Thyroid gland (tissue), 4 donors: ENCODE results near the gene TASP1. TPM values are rescaled to one million over a fixed set of nuclear protein-coding genes. Genes with fewer than 3 reads are reported as not detected.
"Not testable (repeated sequence)": the region's sequence is repeated elsewhere in the genome, so short reads cannot be mapped to it uniquely, and the experiment has no call there.

Source experiments
- DNase-seq, 2 donors: peaks; one replicate each; pipeline ENCODE4 v3.0.0-alpha.2; 2019
- H3K27ac ChIP-seq, 3 donors: fragments of 200-600 bp; sonication (generic); 1 replicate in 2 of 3; 2 replicates in 1 of 3; pipeline ENCODE4 v1.5.1; 2016 to 2019; ENCODE audit warnings: mild to moderate bottlenecking in 1 of 3, moderate library complexity in 1 of 3
- H3K27me3 ChIP-seq: fragments of 200-600 bp; sonication (generic); one replicate; pipeline ENCODE4 v1.5.1; 2019
- H3K36me3 ChIP-seq, 2 donors: fragments of 200-600 bp; sonication (generic); one replicate each; pipeline ENCODE4 v1.5.1; 2016 to 2019
- H3K4me1 ChIP-seq, 2 donors: fragments of 200-600 bp; sonication (generic); one replicate each; pipeline ENCODE4 v1.5.1; 2017 to 2019
- H3K4me3 ChIP-seq, 3 donors: fragments of 200-600 bp; sonication (generic); replicated peaks in 1 of 3; 1 replicate in 2 of 3; 2 replicates in 1 of 3; pipeline ENCODE4 v1.5.1; 2016; ENCODE audit warnings: mild to moderate bottlenecking in 1 of 3
- H3K9me3 ChIP-seq: fragments of 200-600 bp; sonication (generic); one replicate; pipeline ENCODE4 v1.5.1; 2017
- CTCF ChIP-seq, 6 experiments: fragments of 200-600 bp in 3 of 6; fragments of 450-650 bp in 3 of 6; sonication (generic) in 3 of 6; IDR thresholded peaks; one replicate each; pipeline ENCODE4 v1.5.1; 2016 to 2019; ENCODE audit warnings: antibody characterized with exemption in 6 of 6, mild to moderate bottlenecking in 2 of 6, inconsistent platforms in 1 of 6, moderate library complexity in 1 of 6
- POLR2A ChIP-seq, 2 donors: fragments of 450-650 bp; IDR thresholded peaks; one replicate each; pipeline ENCODE4 v1.6.1; 2017; ENCODE audit warnings: antibody characterized with exemption in 2 of 2, mild to moderate bottlenecking in 2 of 2, moderate library complexity in 1 of 2
- WGBS, 2 donors: methylation state at CpG; one replicate each; pipeline ENCODE4 v1.1.5; 2017; 5-methylcytosine and 5-hydroxymethylcytosine counted together
- intact Hi-C: fragments of 100-400 bp; cut with DNase I; formaldehyde crosslinking; loops from one replicate; pipeline ENCODE4 v1.15.1; 2023
- total RNA-seq, 4 donors: library from RNA; depleted of rRNA; stranded (reverse); fragments of >200 nt; gene quantifications; one replicate each; pipeline ENCODE4 v1.2.3, GENCODE V29; 2016

Gene TASP1
- total RNA-seq, 4 donors from 2014 or later = 16.4 to 31.2 (median 23.9) TPM

DNA sequence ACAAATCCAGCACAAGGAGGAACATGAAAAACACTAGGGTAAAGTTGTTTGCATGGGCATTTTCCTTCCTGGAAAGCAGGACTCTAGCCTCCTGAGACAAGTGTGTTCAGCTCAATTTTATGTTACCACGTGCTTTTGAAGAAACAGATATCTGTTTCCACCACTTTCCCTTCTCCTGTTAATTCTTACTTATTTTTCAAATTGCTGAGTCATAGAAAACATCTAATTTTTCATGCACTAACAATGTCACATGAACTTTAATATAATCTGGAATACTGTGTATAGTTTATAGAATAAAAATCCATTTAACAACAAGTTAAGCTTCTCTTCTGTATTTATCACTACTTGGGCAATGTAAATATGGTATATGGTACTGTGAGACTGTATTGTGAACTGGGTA, 243.5 kb downstream of the TASP1 start:
- Histone ChIP-seq H3K4me1 (no peaks in the 10 kb centered on the region), H3K9me3 (no peaks in the 10 kb centered on the region), H3K27ac (no peak overlapping the region), H3K4me3 (no peak overlapping the region), H3K27me3 (no peaks in the 10 kb centered on the region), H3K36me3 (no peaks in the 10 kb centered on the region)
- TF ChIP-seq POLR2A (IDR thresholded peaks at IDR 0.05) (no peak), CTCF (IDR thresholded peaks at IDR 0.05) (no peak)
- 52 to 60% methylated on average over 1 of the region's 1 CpG for WGBS, 2 donors
- intact Hi-C loops = no loop called here
- DNase-seq = no peak

DNA sequence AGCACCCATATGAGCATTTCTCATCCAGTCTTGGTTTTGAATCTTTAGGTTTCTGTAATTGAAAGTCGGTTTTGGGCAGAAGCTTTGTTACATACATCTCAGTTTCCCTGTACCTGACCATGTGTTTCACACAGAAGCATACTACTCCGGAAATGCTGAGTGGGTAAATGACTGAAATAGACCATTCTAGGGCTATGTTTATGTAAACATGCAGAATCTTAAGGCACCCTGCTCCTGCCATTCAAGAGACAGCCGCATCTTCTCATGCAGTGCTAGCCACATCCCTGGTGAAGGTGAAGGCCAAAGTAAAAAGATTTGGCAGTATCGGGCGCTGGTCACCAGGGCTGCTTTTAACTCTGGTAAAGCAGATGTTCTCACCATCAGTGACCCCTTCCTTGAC, 246.3 kb downstream of the TASP1 start:
- no peak overlapping the region for H3K27ac ChIP-seq
- TF ChIP-seq POLR2A (IDR thresholded peaks at IDR 0.05) (no peak), CTCF (IDR thresholded peaks at IDR 0.05) (no peak)
- 95 to 98% methylated on average over 5 of the region's 5 CpGs for WGBS, 2 donors
- H3K4me3 ChIP-seq = no peak overlapping the region
- no peak for DNase-seq
- intact Hi-C loops = no loop called here
- H3K9me3 ChIP-seq = no peaks in the 10 kb centered on the region
- no peaks in the 10 kb centered on the region for H3K4me1 ChIP-seq
- H3K36me3 ChIP-seq = no peaks in the 10 kb centered on the region
- H3K27me3 ChIP-seq = no peaks in the 10 kb centered on the region

- no peak overlapping the region for H3K4me3 ChIP-seq
- H3K9me3 ChIP-seq = no peaks in the 10 kb centered on the region
- no peaks in the 10 kb centered on the region for H3K27me3 ChIP-seq
- no peaks in the 10 kb centered on the region for H3K36me3 ChIP-seq
- intact Hi-C loops = no loop called here
- H3K4me1 ChIP-seq = peaks cover 0 to 4% of the 10 kb centered on the region in 2 donors
- H3K27ac ChIP-seq = no peak overlapping the region
- WGBS, 2 donors = 91% methylated on average over 3 of the region's 3 CpGs
- no peak for DNase-seq
- no peak for TF ChIP-seq CTCF (IDR thresholded peaks at IDR 0.05)
- TF ChIP-seq POLR2A (IDR thresholded peaks at IDR 0.05) = no peak
Observed at GRCh38 chr20:13389115-13389514, 249.6 kb downstream of the TASP1 start.

GRCh38 chr20:13384132-13384531, 254.6 kb downstream of the TASP1 start:
- Histone ChIP-seq H3K27me3 (no peaks in the 10 kb centered on the region), H3K4me3 (no peak overlapping the region), H3K4me1 (peaks cover 0 to 15% of the 10 kb centered on the region in 2 donors), H3K9me3 (no peaks in the 10 kb centered on the region), H3K36me3 (no peaks in the 10 kb centered on the region), H3K27ac (peak overlapping the region in 1 of 3 donors; percentile 18)
- intact Hi-C loops = no loop called here
- DNase-seq = no peak
- 94 to 100% methylated on average over 2 of the region's 2 CpGs for WGBS, 2 donors
- TF ChIP-seq CTCF (IDR thresholded peaks at IDR 0.05) = no peak
- no peak for TF ChIP-seq POLR2A (IDR thresholded peaks at IDR 0.05)

DNA sequence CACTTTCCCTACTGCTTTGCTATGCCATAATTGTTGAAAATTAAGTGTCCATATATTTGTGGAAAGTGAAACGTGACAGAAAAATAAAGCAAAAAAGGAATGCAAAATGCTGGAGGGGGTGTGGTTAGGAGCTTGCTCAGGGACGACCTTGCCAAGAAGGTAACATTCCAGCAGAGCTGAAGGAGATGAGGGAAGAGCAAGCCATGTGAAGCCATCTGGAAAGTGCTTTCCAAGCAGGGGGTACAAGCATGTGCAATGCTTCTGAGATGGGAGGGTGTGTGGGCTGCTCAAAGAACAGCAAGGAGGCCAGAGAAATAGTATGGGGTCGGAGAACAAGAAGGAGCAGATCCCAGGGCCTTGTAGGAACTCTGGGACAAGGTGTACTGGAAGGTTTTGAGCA, 255.9 kb downstream of the TASP1 start:
- H3K27me3 ChIP-seq = no peaks in the 10 kb centered on the region
- DNase-seq = peak; percentile 65 to 74
- intact Hi-C loops = no loop called here
- no peaks in the 10 kb centered on the region for H3K36me3 ChIP-seq
- no peak overlapping the region for H3K4me3 ChIP-seq
- TF ChIP-seq POLR2A (IDR thresholded peaks at IDR 0.05) (no peak), CTCF (IDR thresholded peaks at IDR 0.05) (no peak)
- no peaks in the 10 kb centered on the region for H3K9me3 ChIP-seq
- peaks cover 0 to 15% of the 10 kb centered on the region in 2 donors for H3K4me1 ChIP-seq
- 27 to 37% methylated on average over 3 of the region's 3 CpGs for WGBS, 2 donors
- peak overlapping the region; percentile 62 to 64 (median 63) for H3K27ac ChIP-seq

- H3K4me3 ChIP-seq, intact Hi-C loops, DNase-seq, H3K27ac ChIP-seq, H3K9me3 ChIP-seq, H3K36me3 ChIP-seq, H3K27me3 ChIP-seq: not testable (repeated sequence)
- 89 to 91% methylated on average over 4 to 11 of the region's 11 CpGs for WGBS, 2 donors
- H3K4me1 ChIP-seq = peaks cover 0 to 15% of the 10 kb centered on the region in 2 donors
Observed at GRCh38 chr20:13380497-13381229, 258.1 kb downstream of the TASP1 start.
